ENCODE data around the gene ISG20.
"Not testable (repeated sequence)": the region's sequence is repeated elsewhere in the genome, so short reads cannot be mapped to it uniquely, and the experiment has no call there.

ISG20 gene

DNA sequence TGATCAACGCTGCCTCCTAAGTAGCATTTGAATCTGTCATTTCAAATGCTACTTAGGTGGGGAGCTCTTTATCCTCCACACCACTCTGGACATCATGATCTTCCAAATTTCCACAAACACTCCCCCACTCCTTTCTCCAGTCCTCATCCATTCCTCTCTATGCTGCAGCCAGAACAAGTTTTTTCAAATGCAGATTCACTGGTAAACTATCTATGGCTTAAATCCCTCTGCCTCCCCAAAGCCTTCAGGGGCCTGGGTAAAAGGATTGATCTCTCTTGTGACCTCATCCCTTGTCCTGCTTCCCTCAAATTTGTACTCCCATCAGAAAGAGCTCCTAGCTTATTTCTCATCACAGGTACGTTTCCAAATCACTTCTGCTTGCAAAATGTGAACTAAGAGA is 19.0 kb upstream of the ISG20 start:
- no peak for DNase-seq

DNA sequence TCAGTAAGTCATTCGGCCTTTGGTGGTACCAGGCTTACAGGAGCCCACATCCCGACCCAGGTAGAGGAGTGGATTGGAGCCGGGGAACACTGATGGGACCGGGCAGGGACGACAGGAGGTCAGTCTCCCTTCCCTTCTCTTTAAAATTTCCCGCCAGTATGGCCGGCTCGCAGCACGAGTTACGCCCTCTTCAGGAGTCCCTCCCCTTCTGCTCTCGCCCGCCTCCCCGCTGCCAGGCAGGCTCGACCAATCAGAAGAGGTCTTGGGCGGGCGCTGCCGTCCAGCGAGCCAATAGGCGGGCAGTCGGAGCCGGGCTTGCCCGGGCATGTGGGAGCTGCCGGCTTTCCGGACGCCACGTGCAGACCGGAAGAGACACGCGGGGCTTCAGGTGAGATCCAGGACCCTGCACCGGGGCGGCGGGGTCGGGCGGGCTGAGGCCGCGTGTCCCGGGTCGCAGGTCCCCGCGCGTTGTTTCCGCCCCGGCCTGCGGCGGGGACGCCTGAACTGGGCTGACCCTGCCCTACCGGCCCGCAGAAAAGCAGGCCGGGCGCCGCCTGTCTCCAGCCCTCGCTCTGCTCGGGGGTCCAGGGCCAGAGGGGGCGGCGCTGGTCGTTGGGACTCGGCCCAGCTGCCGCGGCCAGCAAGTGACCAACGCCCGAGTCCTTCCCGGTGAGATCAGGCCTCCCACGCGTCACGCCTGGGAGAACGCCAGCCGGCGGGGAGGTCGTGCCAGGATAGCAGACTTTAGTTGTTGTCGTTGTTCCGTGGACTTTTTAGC is 17.6 kb upstream of the ISG20 start, which contains the start of gene AEN:
AEN (plus strand) TSS at position 346 of the 778 bp plus-strand sequence. CDS start 4,870 bp downstream, outside the sequence.
- peak; percentile 98 for DNase-seq

DNA sequence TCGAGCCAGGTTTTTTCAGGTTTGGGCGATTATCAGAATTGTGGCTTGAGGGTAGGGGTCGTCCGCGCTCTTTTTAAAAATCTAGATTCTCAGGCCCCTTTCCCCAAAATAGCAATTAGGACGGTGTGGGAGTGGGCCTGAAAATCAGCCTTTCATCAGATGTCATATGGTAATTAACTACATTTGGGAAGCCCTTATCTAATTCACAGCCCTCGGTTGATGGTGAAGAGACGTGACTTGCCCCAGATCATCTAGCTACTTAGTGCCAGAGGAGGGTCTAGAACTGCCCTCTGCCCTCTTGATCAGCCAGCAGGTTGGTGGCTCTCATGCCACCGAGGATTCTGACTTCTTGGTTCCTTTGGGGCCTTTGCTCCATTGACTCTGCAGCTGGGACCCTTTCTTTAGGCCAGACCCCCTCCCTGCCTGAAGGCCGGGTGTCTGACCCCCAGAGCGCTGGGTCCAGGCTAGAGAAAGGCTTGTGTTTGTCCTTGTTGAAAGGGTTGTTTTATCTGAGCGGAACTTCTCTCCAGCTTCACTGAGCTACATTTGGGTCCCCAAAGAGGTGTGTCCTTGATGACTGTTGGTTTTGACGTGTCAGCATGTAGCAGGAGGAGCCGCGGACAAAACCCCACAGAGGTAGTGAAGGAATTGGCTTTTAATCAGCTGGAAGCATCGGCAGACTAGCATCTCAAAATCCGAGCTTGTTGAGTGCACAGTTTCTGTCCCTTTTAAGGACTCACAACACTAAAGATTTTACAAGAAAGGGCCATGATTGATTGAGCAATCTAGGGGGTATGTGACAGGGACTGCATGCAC is 16.8 kb upstream of the ISG20 start:
- DNase-seq, result peak; percentile 77

DNA sequence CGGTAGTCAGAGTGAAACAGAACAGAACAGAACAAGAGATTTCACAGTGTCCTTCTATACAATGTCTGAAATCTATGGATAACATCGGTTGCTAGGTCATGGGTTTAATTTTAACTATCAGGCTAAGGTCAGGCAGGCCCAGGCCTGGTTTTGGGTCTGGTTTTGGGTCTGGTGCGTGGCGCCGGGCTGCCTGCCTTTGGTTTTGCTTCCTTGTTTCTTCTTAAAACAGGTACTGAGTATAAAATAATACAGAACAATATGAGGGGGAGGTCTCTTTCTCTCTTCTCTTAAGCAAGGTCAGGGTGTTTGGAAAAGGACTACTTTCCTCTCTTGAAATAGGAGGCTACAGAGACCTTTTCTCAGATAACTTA is 16.2 kb upstream of the ISG20 start:
- DNase-seq, result no peak

DNA sequence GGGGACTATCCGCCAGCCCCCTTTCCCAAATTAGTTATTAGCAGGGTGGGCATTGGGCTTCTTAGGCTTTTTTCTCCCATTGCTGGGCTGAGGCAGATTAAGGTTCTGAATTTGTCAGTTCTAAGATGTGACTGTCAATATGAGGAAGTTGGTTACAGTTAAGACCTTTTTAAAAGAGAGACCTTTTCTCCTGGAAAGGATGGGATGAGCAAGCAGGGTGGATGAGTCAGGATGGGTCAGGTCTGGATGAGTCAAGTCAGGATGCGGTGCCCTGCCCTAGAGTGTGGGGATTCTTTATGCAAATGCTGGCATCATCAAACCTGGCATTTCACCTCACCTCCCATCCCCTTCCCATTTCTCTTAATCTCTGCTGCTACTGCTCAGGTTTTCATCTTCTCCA is 15.8 kb upstream of the ISG20 start:
- peak; percentile 86 for DNase-seq

DNA sequence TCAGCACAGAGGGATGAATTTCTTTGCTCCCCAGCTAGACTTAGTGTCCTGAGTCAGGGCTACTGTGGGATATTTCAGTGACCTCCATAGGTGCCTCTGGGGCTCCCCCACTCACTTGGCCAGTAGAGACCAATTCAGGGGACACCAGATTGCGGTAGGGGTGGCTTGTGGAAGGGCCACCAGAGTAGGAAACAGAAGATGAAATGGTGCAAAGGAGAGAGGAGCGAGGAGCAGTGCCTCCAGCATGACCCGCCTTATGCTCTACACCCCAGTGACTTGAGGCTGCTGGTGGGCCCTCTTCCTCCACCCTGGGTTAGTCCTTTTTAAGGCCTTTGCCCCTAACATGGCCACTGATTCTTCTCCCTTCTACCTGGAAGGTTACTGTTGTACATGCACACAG is 15.2 kb upstream of the ISG20 start:
- DNase-seq, result no peak

DNA sequence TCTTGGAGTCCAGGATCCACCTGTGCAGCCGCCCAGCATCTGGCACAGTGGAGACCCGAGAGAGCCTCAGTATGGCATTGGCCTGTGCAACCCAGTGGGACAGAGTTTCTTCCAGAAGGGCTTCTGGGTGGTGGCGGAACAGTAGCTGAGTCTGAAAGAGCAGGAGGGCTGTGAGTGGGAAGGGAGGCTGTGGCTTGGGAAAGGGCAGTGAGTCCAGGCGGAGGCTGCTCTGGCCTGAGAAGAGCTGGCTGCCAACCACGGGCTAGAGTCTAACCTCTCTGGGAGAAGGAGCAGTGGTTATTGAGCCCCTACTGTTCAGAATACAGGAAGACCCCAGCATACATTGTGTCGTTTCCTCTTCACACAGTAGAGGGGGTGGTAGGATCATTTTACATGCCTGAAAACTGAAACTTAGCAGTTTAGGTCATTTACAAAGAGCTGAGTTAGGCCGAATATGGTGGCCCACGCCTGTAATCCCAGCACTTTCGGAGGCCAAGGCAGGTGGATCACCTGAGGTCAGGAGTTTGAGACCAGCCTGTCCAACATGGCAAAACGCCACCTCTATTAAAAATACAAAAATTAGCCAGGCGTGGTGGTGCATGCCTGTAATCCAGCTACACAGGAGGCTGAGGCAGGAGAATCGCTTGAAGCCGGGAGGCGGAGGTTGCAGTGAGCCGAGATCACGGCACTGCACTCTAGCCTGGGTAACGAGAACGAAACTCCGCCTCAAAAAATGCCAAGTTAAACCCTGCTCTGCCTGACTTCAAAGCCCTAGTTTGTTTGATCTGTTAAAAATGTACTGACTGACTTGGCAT is 14.5 kb upstream of the ISG20 start:
- peak; percentile 58 for DNase-seq

DNA sequence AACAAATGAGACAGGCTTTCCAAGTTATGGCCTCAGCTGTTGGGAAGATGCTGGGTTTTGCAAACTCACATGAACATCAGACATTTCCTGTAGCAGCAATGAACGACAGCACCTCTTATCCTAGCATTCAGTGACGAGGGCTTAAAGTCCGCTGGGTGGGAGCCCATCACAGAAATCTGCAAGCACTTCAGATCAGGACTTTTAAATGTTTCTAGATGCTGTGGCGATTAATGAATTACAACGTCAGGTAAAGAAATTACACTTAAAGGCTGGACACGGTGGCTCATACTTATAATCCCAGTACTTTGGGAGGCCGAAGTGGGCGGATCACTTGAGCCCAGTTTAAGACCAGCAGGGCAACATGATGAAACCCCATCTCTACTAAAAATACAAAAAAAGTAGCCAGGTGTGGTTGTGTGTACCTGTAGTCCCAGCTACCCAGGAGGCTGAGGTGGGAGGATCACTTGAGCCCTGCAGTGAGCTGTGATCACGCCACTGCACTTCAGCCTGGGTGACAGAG is 13.8 kb upstream of the ISG20 start:
- DNase-seq, result no peak

DNA sequence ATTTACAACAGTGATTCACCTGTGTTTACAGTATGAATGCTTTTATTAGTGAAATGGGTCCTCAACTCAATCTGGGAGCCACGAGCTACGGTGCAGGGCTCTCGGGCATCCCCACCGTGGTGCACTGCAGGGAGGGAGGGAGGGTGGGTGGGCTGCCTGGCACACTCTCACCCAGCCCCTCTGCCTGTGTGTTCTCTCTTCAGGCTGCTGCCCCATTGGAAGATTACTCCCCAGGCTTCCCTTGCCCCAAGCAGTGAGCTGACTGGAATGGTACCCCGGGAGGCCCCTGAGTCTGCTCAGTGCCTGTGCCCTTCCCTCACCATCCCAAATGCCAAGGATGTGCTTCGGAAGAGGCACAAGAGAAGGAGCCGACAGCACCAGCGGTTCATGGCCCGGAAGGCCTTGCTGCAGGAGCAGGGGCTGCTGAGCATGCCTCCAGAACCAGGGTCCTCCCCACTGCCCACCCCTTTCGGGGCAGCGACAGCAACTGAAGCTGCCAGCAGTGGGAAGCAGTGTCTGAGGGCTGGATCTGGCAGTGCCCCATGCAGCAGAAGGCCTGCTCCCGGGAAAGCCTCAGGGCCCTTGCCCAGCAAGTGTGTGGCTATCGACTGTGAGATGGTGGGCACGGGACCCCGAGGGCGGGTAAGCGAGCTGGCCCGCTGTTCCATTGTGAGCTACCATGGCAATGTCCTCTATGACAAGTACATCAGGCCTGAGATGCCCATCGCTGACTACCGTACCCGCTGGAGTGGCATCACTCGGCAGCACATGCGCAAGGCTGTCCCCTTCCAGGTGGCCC is 12.7 kb upstream of the ISG20 start:
- no peak for DNase-seq

DNA sequence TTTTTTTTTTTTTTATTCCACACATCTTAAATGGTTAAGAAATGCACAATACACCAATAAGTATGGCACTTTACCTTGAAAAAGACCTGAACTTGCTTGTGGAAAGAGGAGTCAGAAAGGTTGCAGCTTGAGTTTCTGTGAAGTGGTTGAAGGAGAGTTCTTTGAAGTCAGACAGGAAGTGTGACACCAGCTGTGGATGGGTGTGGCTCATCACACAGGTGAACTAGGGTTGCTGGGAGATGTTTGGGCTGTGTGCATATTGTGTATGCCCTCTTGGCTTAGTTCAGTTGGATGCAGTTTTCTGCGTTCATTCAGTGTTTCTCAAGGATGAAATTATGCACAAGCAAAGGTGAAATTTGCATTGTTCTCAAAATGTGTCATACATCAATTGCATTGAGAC is 11.4 kb upstream of the ISG20 start:
- peak; percentile 69 for DNase-seq

DNA sequence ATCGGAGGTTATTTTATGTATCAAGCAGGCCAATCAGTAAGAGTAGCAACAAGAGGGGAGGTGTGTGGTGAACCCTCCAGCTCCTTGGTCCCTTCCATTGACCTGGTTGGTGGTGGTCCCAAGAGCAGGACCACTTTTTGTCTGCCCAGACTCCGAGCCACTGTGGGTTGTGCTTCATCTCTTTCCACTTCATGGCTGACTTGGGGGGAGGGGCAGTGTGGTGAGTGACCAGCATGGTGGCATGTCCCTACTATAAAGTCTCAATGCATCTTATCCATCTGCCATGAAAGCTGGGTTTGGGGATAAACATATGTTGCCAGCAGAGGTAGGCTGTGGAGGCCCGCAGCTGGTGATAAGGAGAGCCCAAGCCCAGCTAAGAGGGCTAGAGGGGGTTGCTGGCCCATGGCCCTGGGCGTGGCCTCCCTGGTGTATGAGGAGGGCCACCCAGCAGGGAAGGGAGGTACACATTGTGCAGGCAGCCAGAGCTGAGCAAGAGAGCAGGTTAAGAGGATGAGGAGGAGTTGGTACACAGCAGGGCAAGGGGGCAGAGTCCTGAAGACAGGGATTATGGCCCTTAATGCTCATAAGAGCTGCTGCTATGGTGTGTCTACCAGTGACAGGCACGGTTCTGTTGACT is 10.7 kb upstream of the ISG20 start:
- DNase-seq, result no peak

DNA sequence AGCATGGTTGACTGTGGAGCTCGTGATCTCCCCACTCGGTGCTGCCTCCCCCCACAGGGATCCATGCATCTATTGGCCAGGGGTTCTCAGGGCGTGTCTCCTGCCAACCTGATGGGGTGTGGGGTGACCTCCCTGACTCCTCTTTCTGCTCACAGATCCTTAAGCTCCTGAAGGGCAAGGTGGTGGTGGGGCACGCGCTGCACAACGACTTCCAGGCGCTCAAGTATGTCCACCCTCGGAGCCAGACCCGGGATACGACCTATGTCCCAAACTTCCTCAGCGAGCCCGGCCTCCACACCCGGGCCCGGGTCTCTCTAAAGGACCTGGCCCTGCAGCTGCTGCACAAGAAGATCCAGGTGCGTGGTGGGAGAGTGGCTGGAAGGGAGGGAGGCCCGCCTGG is 9.7 kb upstream of the ISG20 start:
- DNase-seq, result no peak

DNA sequence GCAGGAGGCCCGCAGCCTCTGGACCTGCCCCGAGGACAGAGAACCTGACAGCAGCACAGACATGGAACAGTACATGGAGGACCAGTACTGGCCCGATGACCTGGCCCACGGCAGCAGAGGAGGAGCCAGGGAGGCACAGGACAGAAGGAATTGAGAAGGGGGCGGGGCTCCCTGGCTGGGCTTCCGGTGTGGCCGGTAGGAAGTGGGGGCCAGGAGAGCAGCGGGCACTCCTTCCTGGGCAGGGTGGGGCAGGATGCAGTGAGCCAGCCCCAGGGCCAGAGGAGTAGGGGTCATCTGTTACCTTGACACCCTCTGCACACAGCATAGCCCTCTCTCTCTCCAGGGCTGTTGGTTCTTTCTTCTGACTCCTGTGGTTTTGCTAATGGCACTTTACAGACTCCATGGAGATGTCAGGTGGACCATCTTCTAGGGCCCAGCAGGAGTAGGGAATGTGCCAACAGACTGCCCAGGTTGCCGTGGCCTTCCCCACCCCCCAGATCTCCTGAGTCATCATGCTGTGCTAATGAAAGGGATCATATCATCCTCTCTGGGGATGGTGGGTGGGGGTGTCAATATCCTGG is 8.6 kb upstream of the ISG20 start:
- DNase-seq, result no peak

DNA sequence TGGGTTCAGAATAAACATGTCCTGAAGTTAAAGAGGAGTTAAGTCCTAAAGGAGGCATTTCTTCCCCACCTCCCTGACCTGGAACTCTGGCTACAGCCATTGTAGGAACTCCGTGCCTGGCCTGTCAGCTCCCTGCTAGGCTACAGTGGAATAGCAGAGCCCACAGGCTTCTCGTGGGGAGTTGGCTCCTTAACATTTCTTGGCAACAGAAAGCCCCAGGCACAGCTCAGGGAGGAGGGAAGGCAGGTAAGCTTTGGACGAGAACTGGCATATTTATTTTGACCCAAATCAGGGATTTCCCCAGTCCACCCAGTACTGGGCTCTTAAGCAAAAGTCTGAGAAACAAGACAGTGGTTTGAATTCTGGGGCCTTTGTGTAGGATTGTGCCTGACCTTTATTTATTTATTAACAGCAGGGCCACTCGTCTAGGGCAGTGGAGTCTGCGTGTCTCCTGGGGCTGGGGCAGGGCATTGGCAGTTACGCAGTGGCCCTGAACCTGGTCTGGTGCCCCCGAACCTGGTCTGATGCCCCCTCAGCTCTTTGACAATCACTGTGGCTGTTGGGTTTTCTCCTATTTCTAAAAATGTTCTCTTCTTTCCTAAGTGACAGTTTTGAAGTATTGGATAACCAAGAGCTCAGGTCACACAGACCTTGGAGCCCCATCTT is 7.9 kb upstream of the ISG20 start:
- DNase-seq, result no peak

DNA sequence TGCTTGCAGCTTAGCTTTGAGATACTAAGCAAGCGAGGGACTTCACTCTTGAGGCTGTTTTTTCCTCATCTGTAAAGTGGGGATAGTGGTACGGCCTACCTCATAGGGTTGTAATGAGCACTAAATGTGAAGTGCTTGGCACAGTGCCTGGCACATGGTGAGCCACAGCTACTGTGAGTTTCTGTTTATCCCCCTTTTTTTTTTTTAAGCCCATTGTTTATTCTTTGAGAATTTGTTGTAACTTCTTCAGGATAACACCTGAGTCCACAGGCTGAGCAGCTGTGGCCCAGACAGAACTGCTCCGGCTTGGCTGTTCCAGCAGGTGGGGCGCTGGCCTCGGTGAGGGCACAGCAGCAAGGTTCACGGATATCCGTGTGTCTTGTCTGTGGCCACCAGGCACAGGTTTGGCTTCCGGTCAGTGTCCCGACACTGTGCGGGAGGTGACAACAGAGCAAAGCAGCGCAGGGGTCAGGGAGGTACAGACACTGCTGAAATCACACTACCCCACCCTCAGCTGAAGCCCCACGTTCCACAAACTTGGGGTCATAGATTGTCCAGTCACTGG is 7.3 kb upstream of the ISG20 start:
- DNase-seq, result no peak

DNA sequence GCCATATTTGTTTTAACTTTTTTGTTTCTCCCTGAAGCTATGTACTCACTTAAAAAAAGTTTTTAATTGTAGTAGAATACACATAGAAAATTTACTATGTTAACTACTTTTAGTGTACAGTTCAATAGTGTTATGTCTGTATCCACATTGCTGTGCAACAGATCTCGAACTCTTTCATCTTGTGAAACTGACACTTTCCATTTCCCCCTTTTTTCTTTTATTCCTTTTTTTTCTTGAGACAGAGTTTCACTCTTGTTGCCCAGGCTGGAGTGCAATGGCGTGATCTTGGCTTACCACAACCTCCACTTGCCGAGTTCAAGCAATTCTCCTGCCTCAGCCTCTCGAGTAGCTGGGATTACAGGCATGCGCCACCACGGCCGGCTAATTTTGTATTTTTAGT is 6.0 kb upstream of the ISG20 start:
- DNase-seq, result not testable (repeated sequence)

DNA sequence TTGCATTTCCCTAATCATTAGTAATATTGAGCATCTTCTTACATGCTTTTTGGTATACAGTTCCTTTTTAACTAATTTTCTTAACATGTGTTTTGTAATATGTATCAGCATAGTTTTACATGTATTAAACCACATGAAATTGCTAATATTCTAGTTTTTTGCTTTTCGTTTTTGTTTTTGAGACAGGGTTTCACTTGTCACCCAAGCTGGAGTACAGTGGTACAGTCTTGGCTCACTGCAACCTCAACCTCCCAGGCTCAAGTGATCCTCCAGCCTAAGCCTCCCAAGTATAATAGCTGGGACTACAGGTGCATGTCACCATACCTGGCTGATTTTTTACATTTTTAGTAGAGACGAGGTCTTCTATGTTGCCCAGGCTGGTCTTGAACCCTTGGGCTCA is 4.4 kb upstream of the ISG20 start:
- no peak for DNase-seq

DNA sequence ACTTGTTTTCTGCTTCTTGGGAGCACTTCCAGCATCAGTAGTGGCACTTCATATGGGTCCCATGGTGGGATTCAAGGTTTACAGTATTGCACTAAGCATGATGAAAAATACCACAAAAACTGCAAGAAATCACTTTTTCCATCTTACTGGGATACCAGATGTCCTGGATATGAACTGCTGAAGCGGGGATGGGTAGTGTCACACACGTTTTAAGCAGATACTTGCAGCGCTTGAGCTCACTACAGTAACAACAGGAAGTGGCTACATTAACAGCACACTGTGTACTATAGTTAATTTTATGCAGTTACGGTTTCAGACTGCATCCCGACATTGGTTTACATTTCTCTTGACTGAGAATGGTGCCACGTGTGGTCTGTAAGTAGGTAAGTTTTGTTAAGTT is 3.5 kb upstream of the ISG20 start:
- DNase-seq, result peak; percentile 64

DNA sequence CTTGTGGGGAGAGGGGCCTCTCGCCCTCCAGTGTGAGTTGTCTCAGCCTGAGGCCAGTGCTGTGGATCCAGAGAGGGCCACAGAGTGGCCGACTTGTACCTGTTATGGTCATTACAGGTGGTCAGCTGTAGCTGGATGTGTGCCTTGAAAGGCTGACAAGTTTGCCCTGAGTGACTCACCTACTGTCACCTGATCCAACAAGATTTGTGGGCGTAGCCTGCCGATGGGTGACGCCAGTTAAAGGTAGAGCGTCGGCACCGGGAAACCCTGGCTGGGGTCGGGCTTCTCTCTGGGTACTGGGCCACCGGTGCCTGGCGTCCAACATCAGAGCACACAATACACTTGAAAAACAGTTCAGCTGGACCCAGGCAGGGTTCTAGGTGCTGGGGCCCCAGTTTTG is 2.8 kb upstream of the ISG20 start:
- DNase-seq, result peak; percentile 46

DNA sequence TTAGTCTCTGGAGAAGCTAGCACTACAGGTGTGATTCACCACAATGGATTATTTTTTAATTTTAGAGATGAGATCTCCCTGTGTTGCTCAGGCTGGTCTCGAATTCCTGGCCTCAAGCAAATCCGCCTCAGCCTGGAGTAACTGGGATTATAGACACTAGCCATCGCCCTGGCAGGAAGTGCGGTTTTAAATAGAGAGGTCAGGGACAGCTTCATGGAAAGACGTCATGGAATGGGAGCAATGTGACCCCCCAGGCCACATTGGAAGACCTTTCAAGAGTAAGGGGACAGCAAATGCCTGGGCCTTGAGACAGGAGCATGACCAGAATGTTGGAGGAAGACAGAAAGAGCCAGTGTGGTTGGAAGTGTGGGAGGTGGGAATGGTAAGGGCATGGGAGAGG is 2.2 kb upstream of the ISG20 start:
- no peak for DNase-seq

DNA sequence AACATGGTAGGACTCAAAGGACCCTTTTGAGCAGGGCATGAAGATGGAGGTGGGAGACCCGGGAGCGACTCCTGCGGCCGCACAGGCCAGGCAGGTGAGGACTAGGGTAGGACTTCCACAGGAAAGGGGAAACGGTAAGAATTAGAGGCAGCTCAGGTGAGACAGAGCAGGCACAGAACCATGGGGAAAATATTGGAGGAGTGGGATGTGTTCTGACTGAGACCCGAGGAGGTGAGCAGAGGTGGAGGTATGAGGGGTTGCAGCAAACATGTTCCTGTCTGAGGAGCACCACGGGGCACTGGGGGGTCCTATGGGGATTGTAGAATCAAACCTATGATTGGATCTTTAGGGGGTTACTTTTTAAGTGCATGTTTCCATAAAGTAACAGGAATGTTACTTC is 1.4 kb upstream of the ISG20 start:
- no peak for DNase-seq

All from activated CD4-positive, alpha-beta T cell treated with anti-CD3 and anti-CD28 coated beads, Interleukin-2, Interleukin-6, amounts not matched to agents 100 ng/mL and 50 ng/mL, durations not matched to agents 16 hours and 8 hours (primary cell).